Mesothelial cell of epicardium (in vitro differentiated cells): ENCODE results near the gene ULBP1. TPM values are rescaled to one million over a fixed set of nuclear protein-coding genes. Genes with fewer than 3 reads are reported as not detected.
A peak's percentile ranks its signal among the peaks of the same experiment; 100 is the strongest.
"Not testable (repeated sequence)": the region's sequence is repeated elsewhere in the genome, so short reads cannot be mapped to it uniquely, and the experiment has no call there.

Experiments used
- DNase-seq, 2 experiments: peaks; one replicate each; pipeline ENCODE4 v3.0.0; 2021; ENCODE audit warnings: low spot score in 2 of 2; ENCODE audit not compliant: unreplicated experiment in 2 of 2
- H3K27ac Mint-ChIP-seq: 2 replicates; pipeline ENCODE4 v1.8.0; 2021; ENCODE audit warnings: mixed read lengths
- H3K27me3 Mint-ChIP-seq: 2 replicates; pipeline ENCODE4 v1.8.0; 2021; ENCODE audit warnings: low read depth, mixed read lengths
- H3K36me3 Mint-ChIP-seq: 2 replicates; pipeline ENCODE4 v1.8.0; 2021; ENCODE audit warnings: mixed read lengths
- H3K4me1 Mint-ChIP-seq: 2 replicates; pipeline ENCODE4 v1.8.0; 2021; ENCODE audit warnings: mixed read lengths
- H3K4me3 Mint-ChIP-seq: 2 replicates; pipeline ENCODE4 v1.8.0; 2021; ENCODE audit warnings: mild to moderate bottlenecking, moderate library complexity, mixed read lengths
- H3K9me3 Mint-ChIP-seq: 2 replicates; pipeline ENCODE4 v1.8.0; 2021; ENCODE audit warnings: mixed read lengths
- total RNA-seq: library from RNA; stranded (reverse); gene quantifications from 3 replicates; pipeline ENCODE4 v1.2.1, GENCODE V29; 2021
- TF ChIP-seq, protein P1 (sequence below): fragments of 200-600 bp; sonication (generic); IDR thresholded peaks from one replicate; pipeline ENCODE4 v1.5.0; 2021; ENCODE audit warnings: antibody characterized with exemption; ENCODE audit not compliant: unreplicated experiment

Gene ULBP1
- total RNA-seq, 1 donor from 2014 or later: 0.07 TPM

- Mint-ChIP-seq H3K27ac (no peak overlapping the region), H3K9me3 (peaks cover 16% of the 10 kb centered on the region), H3K27me3 (peaks cover 99% of the 10 kb centered on the region), H3K4me1 (peaks cover 16% of the 10 kb centered on the region), H3K4me3 (peak overlapping the region; percentile 49), H3K36me3 (peaks cover 11% of the 10 kb centered on the region)
- peak in 1 of 2 experiments; percentile 51 for DNase-seq
- TF ChIP-seq, protein P1, sequence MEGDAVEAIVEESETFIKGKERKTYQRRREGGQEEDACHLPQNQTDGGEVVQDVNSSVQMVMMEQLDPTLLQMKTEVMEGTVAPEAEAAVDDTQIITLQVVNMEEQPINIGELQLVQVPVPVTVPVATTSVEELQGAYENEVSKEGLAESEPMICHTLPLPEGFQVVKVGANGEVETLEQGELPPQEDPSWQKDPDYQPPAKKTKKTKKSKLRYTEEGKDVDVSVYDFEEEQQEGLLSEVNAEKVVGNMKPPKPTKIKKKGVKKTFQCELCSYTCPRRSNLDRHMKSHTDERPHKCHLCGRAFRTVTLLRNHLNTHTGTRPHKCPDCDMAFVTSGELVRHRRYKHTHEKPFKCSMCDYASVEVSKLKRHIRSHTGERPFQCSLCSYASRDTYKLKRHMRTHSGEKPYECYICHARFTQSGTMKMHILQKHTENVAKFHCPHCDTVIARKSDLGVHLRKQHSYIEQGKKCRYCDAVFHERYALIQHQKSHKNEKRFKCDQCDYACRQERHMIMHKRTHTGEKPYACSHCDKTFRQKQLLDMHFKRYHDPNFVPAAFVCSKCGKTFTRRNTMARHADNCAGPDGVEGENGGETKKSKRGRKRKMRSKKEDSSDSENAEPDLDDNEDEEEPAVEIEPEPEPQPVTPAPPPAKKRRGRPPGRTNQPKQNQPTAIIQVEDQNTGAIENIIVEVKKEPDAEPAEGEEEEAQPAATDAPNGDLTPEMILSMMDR: no peak
Observed at GRCh38 chr6:149990661-149991471, 27.1 kb downstream of the ULBP1 start.

- Mint-ChIP-seq H3K4me3 (peak overlapping the region; percentile 49), H3K27me3 (peaks cover 99% of the 10 kb centered on the region), H3K4me1 (peaks cover 16% of the 10 kb centered on the region), H3K36me3 (peaks cover 11% of the 10 kb centered on the region), H3K9me3 (peaks cover 16% of the 10 kb centered on the region)
- peak in 1 of 2 experiments; percentile 27 for DNase-seq
- H3K27ac Mint-ChIP-seq: not testable (repeated sequence)
Observed at GRCh38 chr6:149991472-149991795, 27.7 kb downstream of the ULBP1 start.

DNA sequence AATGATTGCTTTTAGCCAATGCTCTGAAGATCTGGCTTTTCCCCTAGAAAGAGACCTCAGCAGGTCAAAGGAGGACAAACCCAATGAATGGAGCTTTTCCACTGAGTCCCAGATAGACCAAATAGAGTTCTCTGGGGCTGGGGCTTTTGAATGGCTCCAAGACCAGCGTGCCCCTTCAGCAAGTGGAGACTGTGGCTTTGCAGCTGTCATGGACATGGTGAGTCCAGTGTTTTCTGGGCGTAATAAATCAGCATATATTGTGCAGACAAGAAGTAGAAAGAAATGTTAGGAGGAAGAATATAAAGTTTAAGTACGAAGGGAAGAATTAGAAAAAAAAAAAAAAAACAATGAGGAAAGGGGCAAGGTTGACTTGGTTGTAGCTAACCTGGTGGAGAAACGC, 28.1 kb downstream of the ULBP1 start:
- H3K36me3 Mint-ChIP-seq: peaks cover 11% of the 10 kb centered on the region
- no peak overlapping the region for H3K4me3 Mint-ChIP-seq
- H3K27me3 Mint-ChIP-seq: peaks cover 99% of the 10 kb centered on the region
- H3K9me3 Mint-ChIP-seq: peaks cover 16% of the 10 kb centered on the region
- TF ChIP-seq, protein P1: no peak
- H3K27ac Mint-ChIP-seq: no peak overlapping the region
- H3K4me1 Mint-ChIP-seq: peaks cover 16% of the 10 kb centered on the region
- DNase-seq: peak in 1 of 2 experiments; percentile 5

DNA sequence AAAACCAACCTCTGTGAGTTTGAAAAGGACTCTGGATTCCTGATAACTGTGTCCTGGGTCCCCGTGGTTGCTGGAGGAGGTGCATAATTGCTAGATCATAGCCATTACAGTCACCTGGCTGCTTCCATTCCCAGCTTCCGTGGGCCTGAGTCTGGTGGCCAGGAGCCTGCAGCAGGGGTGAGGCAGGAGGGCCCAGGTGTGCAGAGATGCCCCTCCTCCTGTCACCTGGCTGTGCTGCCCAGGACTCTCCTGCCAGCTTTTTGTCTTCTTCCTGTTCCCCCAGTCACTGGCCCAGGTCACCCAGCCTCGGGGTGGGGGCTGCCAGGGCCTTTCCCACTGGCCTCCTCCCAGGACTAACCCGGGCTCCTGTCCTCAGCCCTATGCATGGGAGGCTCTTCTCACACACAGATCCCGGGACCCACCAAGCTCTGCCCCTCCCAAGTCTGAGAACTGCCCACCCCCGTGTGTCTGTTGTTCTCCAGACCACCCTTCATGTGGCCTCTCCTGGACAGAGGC, 31.6 kb downstream of the ULBP1 start:
- peaks cover 96% of the 10 kb centered on the region for H3K27me3 Mint-ChIP-seq
- TF ChIP-seq, protein P1: no peak
- peaks cover 9% of the 10 kb centered on the region for H3K4me1 Mint-ChIP-seq
- H3K9me3 Mint-ChIP-seq: no peaks in the 10 kb centered on the region
- no peak overlapping the region for H3K4me3 Mint-ChIP-seq
- H3K36me3 Mint-ChIP-seq: no peaks in the 10 kb centered on the region
- DNase-seq: no peak
- H3K27ac Mint-ChIP-seq: no peak overlapping the region

DNA sequence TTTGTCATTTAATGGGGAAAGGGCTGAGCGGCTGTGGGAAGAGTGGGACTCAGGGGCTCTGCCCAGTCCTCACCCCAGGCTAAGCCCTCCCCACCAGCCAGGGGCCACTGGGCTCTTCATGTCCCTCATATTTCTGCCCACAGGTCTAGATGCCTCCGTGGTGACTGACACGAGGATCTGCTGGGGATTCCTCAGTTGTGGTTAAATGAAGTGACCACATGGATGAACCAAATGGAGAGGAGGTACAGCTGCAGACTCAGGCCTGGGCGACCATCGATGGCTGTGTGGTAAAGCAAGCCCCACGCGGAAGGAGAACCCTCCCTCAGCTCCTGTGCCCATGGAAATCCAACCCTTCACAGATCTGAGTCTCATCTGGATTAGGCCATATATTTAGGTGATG, 32.2 kb downstream of the ULBP1 start:
- Mint-ChIP-seq H3K27ac (no peak overlapping the region), H3K4me3 (no peak overlapping the region), H3K27me3 (peaks cover 96% of the 10 kb centered on the region), H3K9me3 (no peaks in the 10 kb centered on the region), H3K36me3 (no peaks in the 10 kb centered on the region), H3K4me1 (peaks cover 4% of the 10 kb centered on the region)
- TF ChIP-seq, protein P1: no peak
- no peak for DNase-seq

DNA sequence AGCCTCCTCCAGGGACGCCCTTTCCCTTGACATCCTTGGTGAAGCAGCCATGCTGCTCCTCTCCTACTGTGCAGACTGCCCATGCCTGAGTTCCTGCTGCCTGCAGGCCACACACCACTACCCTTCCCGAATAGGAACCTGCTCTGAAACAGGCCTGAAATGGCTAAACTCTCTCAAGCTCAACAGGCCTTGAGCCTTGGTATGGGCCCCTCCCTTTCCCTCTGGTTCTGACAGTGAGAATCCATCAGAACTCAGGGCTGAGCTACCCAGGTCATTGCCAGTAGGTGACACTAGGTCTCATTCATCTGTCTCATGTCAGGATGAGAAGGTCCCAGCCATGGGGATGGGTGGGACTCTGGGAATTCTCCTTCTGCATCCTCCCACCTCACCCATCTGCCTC, 35.9 kb downstream of the ULBP1 start:
- TF ChIP-seq, protein P1: no peak
- no peak overlapping the region for H3K27ac Mint-ChIP-seq
- H3K4me1 Mint-ChIP-seq: peaks cover 3% of the 10 kb centered on the region

More for the DNA sequence above, 35.9 kb downstream of the ULBP1 start:
- Mint-ChIP-seq H3K4me3 (no peak overlapping the region), H3K36me3 (no peaks in the 10 kb centered on the region), H3K9me3 (no peaks in the 10 kb centered on the region), H3K27me3 (peaks cover 95% of the 10 kb centered on the region)
- no peak for DNase-seq
